ENCODE data around the gene SAPCD1.
A peak's percentile ranks its signal among the peaks of the same experiment; 100 is the strongest.
"Not testable (repeated sequence)": the region's sequence is repeated elsewhere in the genome, so short reads cannot be mapped to it uniquely, and the experiment has no call there.

Gene SAPCD1

GRCh38 chr6:31797588-31797987 lies 35.1 kb downstream of the SAPCD1 start:
- no peak overlapping the region for H3K4me3 ChIP-seq (ENCODE audit: low read depth, low read length)
- TF ChIP-seq POLR2A (IDR thresholded peaks at IDR 0.05; ENCODE audit: extremely low read depth, insufficient read length), result no peak
- TF ChIP-seq MAX (IDR thresholded peaks at IDR 0.05; ENCODE audit: low read depth, low read length), result no peak
- no peak for TF ChIP-seq CTCF (IDR thresholded peaks at IDR 0.05; ENCODE audit: low read depth, low read length)
- no peak for TF ChIP-seq MYC (IDR thresholded peaks at IDR 0.05; ENCODE audit: low read depth, low read length)
- no peak for DNase-seq (ENCODE audit: low read depth)

- no peak for DNase-seq (ENCODE audit: low read depth)
- no peak overlapping the region for H3K4me3 ChIP-seq (ENCODE audit: low read depth, low read length)
- TF ChIP-seq CTCF (IDR thresholded peaks at IDR 0.05; ENCODE audit: low read depth, low read length) (no peak), MYC (IDR thresholded peaks at IDR 0.05; ENCODE audit: low read depth, low read length) (no peak), POLR2A (IDR thresholded peaks at IDR 0.05; ENCODE audit: extremely low read depth, insufficient read length) (no peak), MAX (IDR thresholded peaks at IDR 0.05; ENCODE audit: low read depth, low read length) (no peak)
Observed at GRCh38 chr6:31799781-31800180, 37.3 kb downstream of the SAPCD1 start.

GRCh38 chr6:31801031-31801927 lies 38.8 kb downstream of the SAPCD1 start:
- not testable (repeated sequence) for DNase-seq (ENCODE audit: low read depth)

GRCh38 chr6:31805939-31806469 lies 43.5 kb downstream of the SAPCD1 start:
- no peak for TF ChIP-seq MAX (IDR thresholded peaks at IDR 0.05; ENCODE audit: low read depth, low read length)
- TF ChIP-seq POLR2A (IDR thresholded peaks at IDR 0.05; ENCODE audit: extremely low read depth, insufficient read length), result no peak
- TF ChIP-seq MYC (IDR thresholded peaks at IDR 0.05; ENCODE audit: low read depth, low read length), result no peak
- TF ChIP-seq CTCF (IDR thresholded peaks at IDR 0.05; ENCODE audit: low read depth, low read length), result no peak
- DNase-seq (ENCODE audit: low read depth), result no peak
- peak overlapping the region; percentile 88 for H3K4me3 ChIP-seq (ENCODE audit: low read depth, low read length)

More at GRCh38 chr6:31801031-31801927, 38.8 kb downstream of the SAPCD1 start:
- H3K4me3 ChIP-seq (ENCODE audit: low read depth, low read length), result not testable (repeated sequence)

GRCh38 chr6:31806470-31807272 lies 44.2 kb downstream of the SAPCD1 start, which contains the start of gene LSM2:
Gene LSM2 (minus strand): TSS chr6:31806966. CDS start chr6:31806757, 209 bp downstream.
- peak; percentile 24 for TF ChIP-seq CTCF (IDR thresholded peaks at IDR 0.05; ENCODE audit: low read depth, low read length)
- peak; percentile 92 for TF ChIP-seq POLR2A (IDR thresholded peaks at IDR 0.05; ENCODE audit: extremely low read depth, insufficient read length)
- peak; percentile 82 for TF ChIP-seq MYC (IDR thresholded peaks at IDR 0.05; ENCODE audit: low read depth, low read length)
- TF ChIP-seq MAX (IDR thresholded peaks at IDR 0.05; ENCODE audit: low read depth, low read length), result peak; percentile 78
- DNase-seq (ENCODE audit: low read depth), result peak; percentile 97
- peak within 1 kb of the TSS; percentile 88 for H3K4me3 ChIP-seq (ENCODE audit: low read depth, low read length)

GRCh38 chr6:31808599-31808998 lies 46.1 kb downstream of the SAPCD1 start:
- DNase-seq (ENCODE audit: low read depth), result not testable (repeated sequence)

More at GRCh38 chr6:31808599-31808998, 46.1 kb downstream of the SAPCD1 start:
- H3K4me3 ChIP-seq (ENCODE audit: low read depth, low read length), result not testable (repeated sequence)

Data from NB4 (cell line).